Endothelial cell of umbilical vein (primary cell): ENCODE data around the gene RIT2. TPM values are rescaled to one million over a fixed set of nuclear protein-coding genes. Genes with fewer than 3 reads are reported as not detected.

Experiments
- BruUV-seq: library from RNA; stranded (reverse); fragments of 400-500 nt; replicated peaks from 2 replicates; lab custom pipeline; 2021; lab: Mats Ljungman, UMichigan
- CTCF ChIA-PET: fragments of 300-600, 350-600 bp; sonication (Branson Sonifier 250); formaldehyde crosslinking; loops from one replicate; lab custom pipeline; 2021; ENCODE audit warnings: antibody characterized with exemption, inconsistent platforms; lab: Charles Lee
- POLR2A ChIA-PET: fragments of 300-600, 350-600 bp; sonication (Branson Sonifier 250); formaldehyde crosslinking; loops from one replicate; lab custom pipeline; 2021; ENCODE audit warnings: antibody characterized with exemption, inconsistent platforms; lab: Charles Lee
- DNase-seq: peaks from one replicate; pipeline ENCODE4 v3.0.0-alpha.2; 2011; ENCODE audit warnings: low read depth, low spot score
- FAIRE-seq: peaks from 2 replicates; lab custom pipeline; 2011; peaks lifted over from hg19 to GRCh38; lab: Jason Lieb, UNC
- H2AFZ ChIP-seq: 2 replicates; pipeline ENCODE4 v1.6.0; 2012; ENCODE audit warnings: low read depth, low read length, control low read depth, inconsistent platforms
- H3K27ac ChIP-seq: 2 replicates; pipeline ENCODE4 v1.5.1; 2011; ENCODE audit warnings: low read depth, mild to moderate bottlenecking, control low read depth, low read length, moderate library complexity; ENCODE audit not compliant: insufficient read depth
- H3K27me3 ChIP-seq, 2 experiments: 2 replicates each; pipeline versions ENCODE4 v1.6.0 to v1.6.1; 2011; ENCODE audit warnings: low read length in 2 of 2, mixed read lengths in 1 of 2; ENCODE audit not compliant: control insufficient read depth in 2 of 2, insufficient read depth in 2 of 2
- H3K36me3 ChIP-seq, 2 experiments: 2 replicates in 1 of 2; 3 replicates in 1 of 2; pipeline ENCODE4 v1.5.1; 2011; ENCODE audit warnings: low read length in 2 of 2, mild to moderate bottlenecking in 1 of 2, moderate library complexity in 1 of 2; ENCODE audit not compliant: control insufficient read depth in 2 of 2, insufficient read depth in 2 of 2; ENCODE audit errors: extremely low read depth in 1 of 2
- H3K4me1 ChIP-seq: 3 replicates; pipeline ENCODE4 v1.5.1; 2011; ENCODE audit warnings: mild to moderate bottlenecking, low read length; ENCODE audit not compliant: control insufficient read depth, insufficient read depth; ENCODE audit errors: extremely low read depth
- H3K4me2 ChIP-seq: 2 replicates; pipeline ENCODE4 v1.6.1; 2011; ENCODE audit warnings: low read length, control low read depth, mixed read lengths; ENCODE audit not compliant: insufficient read depth
- H3K4me3 ChIP-seq, 3 experiments: fragments of 200-600 bp in 1 of 3; sonication (generic), shearing (Covaris generic) in 1 of 3; replicated peaks in 1 of 3; 2 replicates each; pipeline ENCODE4 v1.5.1; 2011 to 2016; ENCODE audit warnings: control low read depth in 3 of 3, low read length in 3 of 3, mild to moderate bottlenecking in 2 of 3, inconsistent platforms in 1 of 3, low read depth in 1 of 3, moderate library complexity in 1 of 3; ENCODE audit not compliant: insufficient read depth in 1 of 3
- H3K79me2 ChIP-seq: 2 replicates; pipeline ENCODE4 v1.6.0; 2012; ENCODE audit warnings: low read length, inconsistent platforms; ENCODE audit not compliant: control insufficient read depth, insufficient read depth
- H3K9ac ChIP-seq: replicated peaks from 2 replicates; pipeline ENCODE3; 2011; ENCODE audit warnings: low read length, control low read depth; ENCODE audit not compliant: insufficient read depth; ENCODE audit errors: extremely low read depth
- H3K9me1 ChIP-seq: replicated peaks from 3 replicates; pipeline ENCODE4 v1.6.0; 2011; ENCODE audit warnings: mild to moderate bottlenecking, low read length; ENCODE audit not compliant: control insufficient read depth, insufficient read depth; ENCODE audit errors: extremely low read depth
- H3K9me3 ChIP-seq: replicated peaks from 2 replicates; pipeline ENCODE4 v1.5.1; 2012; ENCODE audit warnings: low read length, inconsistent platforms; ENCODE audit not compliant: control insufficient read depth, insufficient read depth
- H4K20me1 ChIP-seq: replicated peaks from 2 replicates; pipeline ENCODE3; 2011; ENCODE audit warnings: mild to moderate bottlenecking, low read length; ENCODE audit not compliant: control insufficient read depth, insufficient read depth; ENCODE audit errors: extremely low read depth
- CTCF ChIP-seq, 2 donors: IDR thresholded peaks; 1 replicate in 1 of 2; 2 replicates in 1 of 2; pipeline ENCODE4 v1.5.1; 2011; ENCODE audit warnings: low read length in 2 of 2, mild to moderate bottlenecking in 2 of 2, moderate library complexity in 2 of 2, control low read depth in 1 of 2, inconsistent platforms in 1 of 2, low read depth in 1 of 2; ENCODE audit not compliant: insufficient read depth in 1 of 2; ENCODE audit errors: extremely low read depth in 1 of 2
- EZH2 ChIP-seq: IDR thresholded peaks from 2 replicates; pipeline ENCODE4 v1.6.1; 2012; ENCODE audit warnings: borderline replicate concordance, low read depth, mild to moderate bottlenecking, moderate library complexity, low read length, inconsistent platforms; ENCODE audit not compliant: severe bottlenecking
- FOS ChIP-seq: IDR thresholded peaks from 2 replicates; pipeline ENCODE4 v1.6.1; 2011; ENCODE audit warnings: mild to moderate bottlenecking, low read length, moderate library complexity, borderline replicate concordance; ENCODE audit not compliant: insufficient read depth
- GATA2 ChIP-seq: IDR thresholded peaks from 2 replicates; pipeline ENCODE4 v1.7.0; 2011; ENCODE audit warnings: low read depth, mild to moderate bottlenecking, moderate library complexity, mixed read lengths, low read length; ENCODE audit not compliant: insufficient read length, insufficient read depth
- JUN ChIP-seq: IDR thresholded peaks from 2 replicates; pipeline ENCODE4 v1.6.1; 2011; ENCODE audit warnings: borderline replicate concordance, low read depth; ENCODE audit not compliant: insufficient read length, insufficient read depth
- MAX ChIP-seq: IDR thresholded peaks from 2 replicates; pipeline ENCODE4 v1.6.1; 2011; ENCODE audit not compliant: insufficient read depth, insufficient read length
- MYC ChIP-seq: IDR thresholded peaks from one replicate; pipeline ENCODE4 v1.6.1; 2011; ENCODE audit warnings: mild to moderate bottlenecking, low read depth, low read length
- POLR2A ChIP-seq: IDR thresholded peaks from 2 replicates; pipeline ENCODE4 v1.6.1; 2012; ENCODE audit warnings: low read depth, mild to moderate bottlenecking, control low read depth, low read length
- POLR2AphosphoS5 ChIP-seq: IDR thresholded peaks from 2 replicates; pipeline ENCODE4 v1.6.1; 2012; ENCODE audit warnings: low read depth, mild to moderate bottlenecking, control low read depth, low read length, moderate library complexity; ENCODE audit not compliant: insufficient read depth
- dilution Hi-C: fragments of 300-500 bp; cut with MboI; formaldehyde crosslinking; loops from one replicate; pipeline ENCODE4 v1.15.0; 2019; ENCODE audit warnings: low sequenced_read_pairs; ENCODE audit not compliant: extremely low pct_ligation_motif_present
- intact Hi-C: fragments of 100-400 bp; cut with micrococcal nuclease; formaldehyde crosslinking; loops from one replicate; pipeline ENCODE4 v1.10.0; 2022
- polyA plus RNA-seq, 4 experiments: library from polyadenylated mRNA; depleted of rRNA in 3 of 4; stranded (reverse) in 3 of 4; unstranded in 1 of 4; fragments of >200 nt; gene quantifications; 2 replicates each; pipeline versions ENCODE4 v1.2.1 to v1.2.3, GENCODE V29; 2011 to 2012; ENCODE audit warnings: missing spikeins in 1 of 4
- total RNA-seq: library from RNA; stranded (reverse); gene quantifications from 2 replicates; pipeline ENCODE4 v1.2.3, GENCODE V29; 2021

Gene RIT2
- total and polyA plus RNA-seq, 2 donors (not counting 3 experiments of a cell fraction or from before 2014, with no cell fraction given), result not detected

GRCh38 chr18:42712065-42712464 lies 403.4 kb downstream of the RIT2 start:
- ChIA-PET CTCF (no interaction called here), POLR2A (no interaction called here)
- DNase-seq (no peak), FAIRE-seq (no peak)
- Histone ChIP-seq H3K4me3 (no peak overlapping the region), H3K9ac (no peak overlapping the region), H3K9me3 (no peaks in the 10 kb centered on the region), H3K27me3 (no peaks in the 10 kb centered on the region), H3K9me1 (no peaks in the 10 kb centered on the region), H3K36me3 (no peaks in the 10 kb centered on the region), H3K27ac (no peak overlapping the region), H3K4me1 (no peaks in the 10 kb centered on the region), H3K4me2 (no peak overlapping the region), H3K79me2 (no peaks in the 10 kb centered on the region), H2AFZ (no peak overlapping the region), H4K20me1 (no peaks in the 10 kb centered on the region)
- intact Hi-C loops (no loop called here), dilution Hi-C loops (no loop called here)
- TF ChIP-seq JUN (no peak), MAX (no peak), CTCF (IDR thresholded peaks at IDR 0.05; ENCODE audit: extremely low read depth in 1 of 2, insufficient read depth in 1 of 2, low read depth in 1 of 2, low read length in 2 of 2) (no peak), EZH2 (no peak), POLR2AphosphoS5 (no peak), MYC (no peak), GATA2 (no peak), FOS (no peak), POLR2A (no peak)
- BruUV-seq, result no TSS peak
